GM18499 (cell line): ENCODE data around the gene PCDHGA4.
"Not testable (repeated sequence)": the region's sequence is repeated elsewhere in the genome, so short reads cannot be mapped to it uniquely, and the experiment has no call there.

Experiments used
- ATAC-seq: cut with Tn5 transposase; IDR thresholded peaks from one replicate; pipeline ENCODE4 v1.9.1; 2021; ENCODE audit warnings: moderate number of reproducible peaks; ENCODE audit not compliant: insufficient read depth, unreplicated experiment

PCDHGA4 gene

DNA sequence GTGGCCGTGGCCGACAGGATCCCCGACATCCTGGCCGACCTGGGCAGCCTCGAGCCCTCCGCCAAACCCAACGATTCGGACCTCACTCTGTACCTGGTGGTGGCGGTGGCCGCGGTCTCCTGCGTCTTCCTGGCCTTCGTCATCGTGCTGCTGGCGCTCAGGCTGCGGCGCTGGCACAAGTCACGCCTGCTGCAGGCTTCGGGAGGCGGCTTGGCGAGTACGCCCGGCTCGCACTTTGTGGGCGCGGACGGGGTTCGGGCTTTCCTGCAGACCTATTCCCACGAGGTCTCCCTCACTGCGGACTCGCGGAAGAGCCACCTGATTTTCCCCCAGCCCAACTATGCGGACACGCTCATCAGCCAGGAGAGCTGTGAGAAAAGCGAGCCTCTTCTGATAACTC, 8.8 kb upstream of the PCDHGA4 start:
- ATAC-seq, result not testable (repeated sequence)

GRCh38 chr5:141349917-141350619, 4.8 kb upstream of the PCDHGA4 start, which contains the start of gene PCDHGB1:
TSS of gene PCDHGB1 (plus strand) at chr5:141350099. CDS start at chr5:141350261, 162 bp downstream.
- no peak for ATAC-seq

GRCh38 chr5:141351591-141351990, 3.2 kb upstream of the PCDHGA4 start:
- no peak for ATAC-seq

DNA sequence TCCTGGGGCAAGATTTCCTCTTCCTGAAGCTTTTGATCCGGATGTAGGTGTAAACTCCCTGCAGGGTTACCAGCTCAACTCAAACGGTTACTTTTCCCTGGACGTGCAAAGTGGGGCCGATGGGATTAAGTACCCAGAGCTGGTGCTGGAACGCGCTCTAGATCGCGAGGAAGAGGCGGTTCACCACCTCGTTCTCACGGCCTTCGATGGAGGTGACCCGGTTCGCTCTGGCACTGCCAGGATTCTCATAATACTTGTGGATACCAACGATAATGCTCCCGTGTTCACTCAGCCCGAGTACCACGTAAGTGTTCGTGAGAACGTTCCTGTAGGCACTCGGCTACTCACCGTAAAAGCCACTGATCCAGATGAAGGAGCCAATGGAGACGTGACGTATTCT, 820 bp downstream of the PCDHGA4 start:
- ATAC-seq, result no peak

GRCh38 chr5:141356133-141356532, 1.3 kb downstream of the PCDHGA4 start:
- ATAC-seq, result no peak

- ATAC-seq, result no peak
Measured at GRCh38 chr5:141356950-141357349, 2.1 kb downstream of the PCDHGA4 start.

- no peak for ATAC-seq
Measured at GRCh38 chr5:141359790-141360426, 5.1 kb downstream of the PCDHGA4 start, which contains the start of gene PCDHGB2. TSS of gene PCDHGB2 (plus strand) at chr5:141359994. CDS start at chr5:141360136, 142 bp downstream.

- ATAC-seq, result no peak
Measured at GRCh38 chr5:141360685-141361084, 5.9 kb downstream of the PCDHGA4 start.

- no peak for ATAC-seq
Measured at GRCh38 chr5:141362719-141363118, 7.9 kb downstream of the PCDHGA4 start.

DNA sequence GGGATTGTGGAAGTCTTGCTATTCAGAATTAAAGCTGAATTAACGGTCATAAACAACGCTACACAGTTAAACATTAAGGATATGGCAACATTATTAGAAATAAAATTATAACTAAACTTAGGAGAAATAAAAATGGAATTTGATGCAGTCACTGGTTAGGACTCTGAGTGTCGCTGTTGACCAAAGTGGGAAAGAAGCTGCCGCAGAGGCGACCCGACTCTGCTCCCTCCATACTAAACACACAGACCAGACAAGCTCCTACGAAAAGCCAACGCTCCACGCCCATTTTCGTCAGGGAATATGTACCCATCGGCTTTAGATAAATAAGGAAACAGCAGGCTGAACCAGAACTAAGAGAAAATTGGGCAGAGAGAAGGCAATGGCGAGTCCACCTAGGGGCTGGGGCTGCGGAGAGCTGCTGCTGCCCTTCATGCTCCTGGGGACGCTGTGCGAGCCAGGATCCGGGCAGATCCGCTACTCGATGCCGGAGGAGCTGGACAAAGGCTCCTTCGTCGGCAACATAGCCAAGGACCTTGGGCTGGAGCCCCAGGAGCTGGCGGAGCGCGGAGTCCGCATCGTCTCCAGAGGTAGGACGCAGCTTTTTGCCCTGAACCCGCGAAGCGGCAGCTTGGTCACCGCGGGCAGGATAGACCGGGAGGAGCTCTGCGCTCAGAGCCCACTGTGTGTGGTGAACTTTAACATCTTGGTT, 9.3 kb downstream of the PCDHGA4 start, which contains the start of gene PCDHGA5:
PCDHGA5 (plus strand) TSS at position 211 of the 709 bp plus-strand sequence; CDS start at position 380, 169 bp downstream.
- no peak for ATAC-seq

GRCh38 chr5:141366016-141366896, 11.4 kb downstream of the PCDHGA4 start:
- no peak for ATAC-seq

GRCh38 chr5:141369994-141370848, 15.4 kb downstream of the PCDHGA4 start, which contains the start of gene PCDHGB3:
TSS of gene PCDHGB3 (plus strand) at chr5:141370242. CDS start at chr5:141370395, 153 bp downstream.
- ATAC-seq, result peak; percentile 77

DNA sequence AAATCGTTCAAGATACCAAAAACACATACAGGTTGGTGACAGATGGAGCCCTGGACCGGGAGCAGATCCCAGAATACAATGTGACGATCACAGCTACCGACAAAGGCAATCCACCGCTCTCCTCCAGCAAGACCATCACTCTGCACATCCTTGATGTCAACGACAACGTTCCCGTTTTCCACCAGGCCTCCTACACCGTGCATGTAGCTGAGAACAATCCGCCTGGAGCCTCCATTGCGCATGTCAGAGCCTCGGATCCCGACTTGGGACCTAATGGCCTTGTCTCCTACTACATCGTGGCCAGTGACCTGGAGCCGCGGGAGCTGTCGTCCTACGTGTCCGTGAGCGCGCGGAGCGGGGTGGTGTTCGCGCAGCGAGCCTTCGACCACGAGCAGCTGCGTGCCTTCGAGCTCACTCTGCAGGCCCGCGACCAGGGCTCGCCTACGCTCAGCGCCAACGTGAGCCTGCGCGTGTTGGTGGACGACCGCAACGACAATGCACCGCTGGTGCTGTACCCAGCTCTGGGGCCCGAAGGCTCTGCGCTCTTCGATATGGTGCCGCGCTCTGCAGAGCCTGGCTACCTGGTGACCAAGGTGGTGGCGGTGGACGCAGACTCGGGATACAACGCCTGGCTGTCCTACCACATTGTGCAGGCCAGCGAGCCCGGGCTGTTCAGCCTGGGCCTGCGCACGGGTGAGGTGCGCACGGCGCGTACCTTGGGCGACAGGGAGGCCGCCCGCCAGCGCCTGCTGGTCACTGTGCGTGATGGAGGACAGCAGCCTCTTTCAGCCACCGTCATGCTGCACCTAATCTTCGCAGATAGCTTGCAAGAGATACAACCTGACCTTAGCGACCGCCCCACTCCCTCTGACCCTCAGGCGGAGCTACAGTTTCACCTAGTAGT, 17.0 kb downstream of the PCDHGA4 start:
- no peak for ATAC-seq

- ATAC-seq, result no peak
Measured at GRCh38 chr5:141373673-141374317, 19.0 kb downstream of the PCDHGA4 start, which contains the start of gene PCDHGA6. TSS of gene PCDHGA6 (plus strand) at chr5:141373891. CDS start at chr5:141374084, 193 bp downstream.

GRCh38 chr5:141374627-141375026, 19.8 kb downstream of the PCDHGA4 start:
- ATAC-seq, result no peak

- ATAC-seq, result not testable (repeated sequence)
Measured at GRCh38 chr5:141375444-141376155, 20.8 kb downstream of the PCDHGA4 start.
